Measurements from ENCODE around the gene TMPRSS9. TPM values are rescaled to one million over a fixed set of nuclear protein-coding genes. Genes with fewer than 3 reads are reported as not detected.

The TMPRSS9 gene
- total and polyA plus RNA-seq, 4 donors: 0.05 to 0.37 (median 0.09) TPM; not detected in 1

GRCh38 chr19:2362970-2363300, 2.9 kb downstream of the TMPRSS9 start:
- peaks cover 0 to 3% (median 0%) of the 10 kb centered on the region in 4 donors for H3K9me3 ChIP-seq (ENCODE audit: control insufficient read depth in 4 of 4, insufficient read depth in 3 of 4, low read length in 3 of 4)
- no peaks in the 10 kb centered on the region for H3K4me1 ChIP-seq (ENCODE audit: control insufficient read depth in 5 of 5, insufficient read depth in 5 of 5, low read length in 5 of 5)
- H3K9ac ChIP-seq (ENCODE audit: insufficient read depth in 1 of 2, low read length in 2 of 2): no peak overlapping the region
- TF ChIP-seq, protein P1, sequence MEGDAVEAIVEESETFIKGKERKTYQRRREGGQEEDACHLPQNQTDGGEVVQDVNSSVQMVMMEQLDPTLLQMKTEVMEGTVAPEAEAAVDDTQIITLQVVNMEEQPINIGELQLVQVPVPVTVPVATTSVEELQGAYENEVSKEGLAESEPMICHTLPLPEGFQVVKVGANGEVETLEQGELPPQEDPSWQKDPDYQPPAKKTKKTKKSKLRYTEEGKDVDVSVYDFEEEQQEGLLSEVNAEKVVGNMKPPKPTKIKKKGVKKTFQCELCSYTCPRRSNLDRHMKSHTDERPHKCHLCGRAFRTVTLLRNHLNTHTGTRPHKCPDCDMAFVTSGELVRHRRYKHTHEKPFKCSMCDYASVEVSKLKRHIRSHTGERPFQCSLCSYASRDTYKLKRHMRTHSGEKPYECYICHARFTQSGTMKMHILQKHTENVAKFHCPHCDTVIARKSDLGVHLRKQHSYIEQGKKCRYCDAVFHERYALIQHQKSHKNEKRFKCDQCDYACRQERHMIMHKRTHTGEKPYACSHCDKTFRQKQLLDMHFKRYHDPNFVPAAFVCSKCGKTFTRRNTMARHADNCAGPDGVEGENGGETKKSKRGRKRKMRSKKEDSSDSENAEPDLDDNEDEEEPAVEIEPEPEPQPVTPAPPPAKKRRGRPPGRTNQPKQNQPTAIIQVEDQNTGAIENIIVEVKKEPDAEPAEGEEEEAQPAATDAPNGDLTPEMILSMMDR (IDR thresholded peaks at IDR 0.05; ENCODE audit: control extremely low read depth, extremely low read depth): no peak
- no peak overlapping the region for H3K27ac ChIP-seq (ENCODE audit: low read depth in 1 of 2, low read length in 1 of 2)
- H3K27me3 ChIP-seq (ENCODE audit: control insufficient read depth in 3 of 3, insufficient read depth in 3 of 3, low read length in 2 of 3): peaks cover 0 to 38% (median 21%) of the 10 kb centered on the region in 3 donors
- DNase-seq: no peak
- WGBS, 2 donors: 77 to 83% methylated on average over 15 of the region's 15 CpGs
- H3K4me3 ChIP-seq: no peak overlapping the region
- H3K36me3 ChIP-seq (ENCODE audit: control insufficient read depth in 4 of 4, insufficient read depth in 4 of 4, low read length in 4 of 4): no peaks in the 10 kb centered on the region
- ATAC-seq (ENCODE audit: insufficient read depth, low FRiP score): no peak

GRCh38 chr19:2363419-2363818, 3.4 kb downstream of the TMPRSS9 start:
- DNase-seq (no peak), ATAC-seq (ENCODE audit: insufficient read depth, low FRiP score) (no peak)
- H3K4me1 ChIP-seq (ENCODE audit: control insufficient read depth in 5 of 5, insufficient read depth in 5 of 5, low read length in 5 of 5): no peaks in the 10 kb centered on the region
- no peak overlapping the region for H3K27ac ChIP-seq (ENCODE audit: low read depth in 1 of 2, low read length in 1 of 2)
- TF ChIP-seq, protein P1 (IDR thresholded peaks at IDR 0.05; ENCODE audit: control extremely low read depth, extremely low read depth): no peak
- H3K9me3 ChIP-seq (ENCODE audit: control insufficient read depth in 4 of 4, insufficient read depth in 3 of 4, low read length in 3 of 4): peaks cover 0 to 3% (median 0%) of the 10 kb centered on the region in 4 donors
- no peaks in the 10 kb centered on the region for H3K36me3 ChIP-seq (ENCODE audit: control insufficient read depth in 4 of 4, insufficient read depth in 4 of 4, low read length in 4 of 4)
- no peak overlapping the region for H3K9ac ChIP-seq (ENCODE audit: insufficient read depth in 1 of 2, low read length in 2 of 2)
- WGBS, 2 donors: 74 to 82% methylated on average over 17 of the region's 17 CpGs
- no peak overlapping the region for H3K4me3 ChIP-seq
- peaks cover 0 to 38% (median 21%) of the 10 kb centered on the region in 3 donors for H3K27me3 ChIP-seq (ENCODE audit: control insufficient read depth in 3 of 3, insufficient read depth in 3 of 3, low read length in 2 of 3)

DNA sequence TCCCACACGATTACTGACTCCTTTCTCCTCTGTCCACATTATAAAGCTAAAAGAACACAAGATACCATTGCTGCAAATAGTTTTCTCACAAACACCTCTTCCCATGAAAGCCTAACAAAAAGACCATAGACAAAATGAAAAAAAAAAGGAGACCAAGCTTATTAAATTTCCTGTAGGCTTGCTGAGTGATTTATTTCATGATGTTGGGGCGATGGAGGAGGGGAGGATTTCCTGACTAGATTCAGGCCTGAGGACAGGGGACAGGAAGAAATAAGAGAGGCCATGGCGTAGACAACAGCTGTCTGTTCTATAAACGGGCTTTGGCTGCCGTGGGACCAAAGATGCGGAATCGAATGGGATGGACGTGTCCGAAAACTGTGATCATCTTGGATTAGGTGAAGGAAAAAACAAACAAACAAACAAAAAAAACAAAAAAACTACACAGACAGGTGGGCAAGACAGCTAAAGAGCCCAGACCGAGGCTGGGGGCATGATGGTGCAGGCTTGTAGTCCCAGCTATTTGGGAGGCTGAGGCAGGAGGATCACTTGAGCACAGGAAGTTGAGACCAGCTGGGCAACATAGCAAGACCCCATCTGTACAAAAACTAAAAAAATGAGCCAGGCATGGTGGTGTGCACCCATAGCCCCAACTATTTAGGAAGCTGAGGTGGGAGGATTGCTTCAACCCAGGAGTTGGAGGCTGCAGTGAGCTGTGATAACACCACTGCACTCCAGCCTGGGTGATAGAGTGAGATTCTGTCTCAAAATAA, 5.3 kb downstream of the TMPRSS9 start:
- DNase-seq (peak in 2 of 3 donors; percentile 26 to 32), ATAC-seq (ENCODE audit: insufficient read depth, low FRiP score) (no peak)
- peaks cover 0 to 8% (median 0%) of the 10 kb centered on the region in 4 donors for H3K9me3 ChIP-seq (ENCODE audit: control insufficient read depth in 4 of 4, insufficient read depth in 3 of 4, low read length in 3 of 4)
- H3K27ac ChIP-seq (ENCODE audit: low read depth in 1 of 2, low read length in 1 of 2): no peak overlapping the region
- 40 to 50% methylated on average over 10 of the region's 10 CpGs for WGBS, 2 donors
- no peak overlapping the region for H3K4me3 ChIP-seq
- peaks cover 0 to 26% (median 15%) of the 10 kb centered on the region in 3 donors for H3K27me3 ChIP-seq (ENCODE audit: control insufficient read depth in 3 of 3, insufficient read depth in 3 of 3, low read length in 2 of 3)
- H3K36me3 ChIP-seq (ENCODE audit: control insufficient read depth in 4 of 4, insufficient read depth in 4 of 4, low read length in 4 of 4): no peaks in the 10 kb centered on the region
- TF ChIP-seq, protein P1 (IDR thresholded peaks at IDR 0.05; ENCODE audit: control extremely low read depth, extremely low read depth): no peak
- no peak overlapping the region for H3K9ac ChIP-seq (ENCODE audit: insufficient read depth in 1 of 2, low read length in 2 of 2)
- no peaks in the 10 kb centered on the region for H3K4me1 ChIP-seq (ENCODE audit: control insufficient read depth in 5 of 5, insufficient read depth in 5 of 5, low read length in 5 of 5)
